GM21447 (cell line): ENCODE results near the gene DMRT2.

Experiments used
- ATAC-seq: cut with Tn5 transposase; IDR thresholded peaks from one replicate; pipeline ENCODE4 v1.9.1; 2021; ENCODE audit not compliant: unreplicated experiment

The DMRT2 gene

GRCh38 chr9:1046639-1047572 is 3.3 kb upstream of the DMRT2 start:
- no peak for ATAC-seq

- ATAC-seq: no peak
Measured at GRCh38 chr9:1047591-1048230, 2.4 kb upstream of the DMRT2 start.

- no peak for ATAC-seq
Measured at GRCh38 chr9:1048231-1048619, 1.9 kb upstream of the DMRT2 start.

GRCh38 chr9:1048811-1049210 is 1.3 kb upstream of the DMRT2 start:
- no peak for ATAC-seq

- ATAC-seq: no peak
Measured at GRCh38 chr9:1049641-1050040, 516 bp upstream of the DMRT2 start.

- no peak for ATAC-seq
Measured at GRCh38 chr9:1051210-1051583, 1.0 kb downstream of the DMRT2 start.

- ATAC-seq: no peak
Measured at GRCh38 chr9:1051584-1052275, 1.6 kb downstream of the DMRT2 start.

GRCh38 chr9:1052365-1053281 is 2.5 kb downstream of the DMRT2 start:
- ATAC-seq: no peak

- ATAC-seq: no peak
Measured at GRCh38 chr9:1053282-1053621, 3.1 kb downstream of the DMRT2 start.

GRCh38 chr9:1053986-1054425 is 3.8 kb downstream of the DMRT2 start:
- ATAC-seq: no peak

- no peak for ATAC-seq
Measured at GRCh38 chr9:1055166-1055565, 5.0 kb downstream of the DMRT2 start.

- ATAC-seq: no peak
Measured at GRCh38 chr9:1057910-1058309, 7.8 kb downstream of the DMRT2 start.

- no peak for ATAC-seq
Measured at GRCh38 chr9:1058826-1059487, 8.8 kb downstream of the DMRT2 start.

GRCh38 chr9:1065130-1065529 is 15.0 kb downstream of the DMRT2 start:
- ATAC-seq: no peak

- ATAC-seq: no peak
Measured at GRCh38 chr9:1070692-1071091, 20.5 kb downstream of the DMRT2 start.

GRCh38 chr9:1071730-1072129 is 21.6 kb downstream of the DMRT2 start:
- ATAC-seq: no peak

- no peak for ATAC-seq
Measured at GRCh38 chr9:1073497-1073896, 23.3 kb downstream of the DMRT2 start.

- no peak for ATAC-seq
Measured at GRCh38 chr9:1077616-1078015, 27.5 kb downstream of the DMRT2 start.

GRCh38 chr9:1083325-1083913 is 33.3 kb downstream of the DMRT2 start:
- no peak for ATAC-seq

GRCh38 chr9:1085086-1085485 is 34.9 kb downstream of the DMRT2 start:
- no peak for ATAC-seq
